Lower leg skin (tissue), 4 donors: ENCODE measurements around the gene CTSL. TPM values are rescaled to one million over a fixed set of nuclear protein-coding genes. Genes with fewer than 3 reads are reported as not detected.

Experiments
- DNase-seq, 2 donors: peaks; one replicate each; pipeline ENCODE4 v3.0.0-alpha.2; 2019; ENCODE audit warnings: low spot score in 2 of 2
- H3K4me3 ChIP-seq: fragments of 200-600 bp; sonication (generic); 2 replicates; pipeline ENCODE4 v1.5.1; 2017; ENCODE audit warnings: mild to moderate bottlenecking, low read depth; ENCODE audit not compliant: poor library complexity, severe bottlenecking
- POLR2A ChIP-seq, 2 donors: fragments of 450-650 bp; IDR thresholded peaks; one replicate each; pipeline ENCODE4 v1.6.1; 2016 to 2017; ENCODE audit warnings: antibody characterized with exemption in 2 of 2, mild to moderate bottlenecking in 1 of 2, moderate library complexity in 1 of 2
- WGBS, 2 donors: methylation state at CpG; one replicate each; pipeline ENCODE4 v1.1.5; 2018; 5-methylcytosine and 5-hydroxymethylcytosine counted together
- intact Hi-C: fragments of 100-400 bp; cut with DNase I; formaldehyde crosslinking; loops from one replicate; pipeline ENCODE4 v1.15.0; 2023; ENCODE audit warnings: low total_unique reads
- total RNA-seq, 4 donors: library from RNA; depleted of rRNA; stranded (reverse); fragments of >200 nt; gene quantifications; one replicate each; pipeline ENCODE4 v1.1.0, GENCODE V29; 2016
- TF ChIP-seq, protein P1 (sequence below), 3 donors: fragments of 450-650 bp; IDR thresholded peaks; one replicate each; pipeline ENCODE4 v1.5.1; 2016; ENCODE audit warnings: antibody characterized with exemption in 3 of 3, mild to moderate bottlenecking in 3 of 3, moderate library complexity in 2 of 3

The CTSL gene
- total RNA-seq, 4 donors from 2014 or later: 22.0 to 41.3 (median 33.8) TPM

DNA sequence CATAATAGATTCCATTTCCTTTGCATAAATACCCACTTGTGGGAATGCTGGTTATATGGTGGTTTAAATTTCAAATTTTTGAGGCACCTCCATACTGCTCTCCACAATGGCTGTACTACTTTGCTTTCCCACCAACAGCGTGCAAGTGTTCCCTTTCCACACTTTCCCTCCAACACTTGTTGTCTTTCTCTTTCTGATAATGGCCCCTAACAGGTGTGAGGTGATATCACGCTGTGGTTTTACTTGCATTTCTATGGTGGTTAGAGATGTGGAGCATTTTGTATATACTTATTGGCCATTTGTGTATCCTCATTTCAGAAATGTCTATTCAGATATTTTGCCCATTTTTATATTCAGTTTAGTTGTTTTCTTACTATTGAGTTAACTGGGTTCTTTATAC is 34.6 kb downstream of the CTSL start:
- TF ChIP-seq POLR2A (IDR thresholded peaks at IDR 0.05): no peak
- TF ChIP-seq, protein P1, sequence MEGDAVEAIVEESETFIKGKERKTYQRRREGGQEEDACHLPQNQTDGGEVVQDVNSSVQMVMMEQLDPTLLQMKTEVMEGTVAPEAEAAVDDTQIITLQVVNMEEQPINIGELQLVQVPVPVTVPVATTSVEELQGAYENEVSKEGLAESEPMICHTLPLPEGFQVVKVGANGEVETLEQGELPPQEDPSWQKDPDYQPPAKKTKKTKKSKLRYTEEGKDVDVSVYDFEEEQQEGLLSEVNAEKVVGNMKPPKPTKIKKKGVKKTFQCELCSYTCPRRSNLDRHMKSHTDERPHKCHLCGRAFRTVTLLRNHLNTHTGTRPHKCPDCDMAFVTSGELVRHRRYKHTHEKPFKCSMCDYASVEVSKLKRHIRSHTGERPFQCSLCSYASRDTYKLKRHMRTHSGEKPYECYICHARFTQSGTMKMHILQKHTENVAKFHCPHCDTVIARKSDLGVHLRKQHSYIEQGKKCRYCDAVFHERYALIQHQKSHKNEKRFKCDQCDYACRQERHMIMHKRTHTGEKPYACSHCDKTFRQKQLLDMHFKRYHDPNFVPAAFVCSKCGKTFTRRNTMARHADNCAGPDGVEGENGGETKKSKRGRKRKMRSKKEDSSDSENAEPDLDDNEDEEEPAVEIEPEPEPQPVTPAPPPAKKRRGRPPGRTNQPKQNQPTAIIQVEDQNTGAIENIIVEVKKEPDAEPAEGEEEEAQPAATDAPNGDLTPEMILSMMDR (IDR thresholded peaks at IDR 0.05): no peak
- DNase-seq: no peak
- whole genome bisulfite sequencing, 2 donors: 95% methylated on average over 2 of the region's 2 CpGs
- intact Hi-C loops: loop anchor here (5.0 kb wide), 1 partner anchor 1878 kb away; no protein-coding TSS in a partner anchor
- no peak overlapping the region for H3K4me3 ChIP-seq

GRCh38 chr9:87763286-87763685 is 37.4 kb downstream of the CTSL start:
- intact Hi-C loops: loop anchor here (5.0 kb wide), 1 partner anchor 1881 kb away; no protein-coding TSS in a partner anchor
- TF ChIP-seq, protein P1 (IDR thresholded peaks at IDR 0.05): no peak
- TF ChIP-seq POLR2A (IDR thresholded peaks at IDR 0.05): no peak
- H3K4me3 ChIP-seq: no peak overlapping the region
- WGBS, 2 donors: 46 to 51% methylated on average over 6 of the region's 6 CpGs
- DNase-seq: no peak

DNA sequence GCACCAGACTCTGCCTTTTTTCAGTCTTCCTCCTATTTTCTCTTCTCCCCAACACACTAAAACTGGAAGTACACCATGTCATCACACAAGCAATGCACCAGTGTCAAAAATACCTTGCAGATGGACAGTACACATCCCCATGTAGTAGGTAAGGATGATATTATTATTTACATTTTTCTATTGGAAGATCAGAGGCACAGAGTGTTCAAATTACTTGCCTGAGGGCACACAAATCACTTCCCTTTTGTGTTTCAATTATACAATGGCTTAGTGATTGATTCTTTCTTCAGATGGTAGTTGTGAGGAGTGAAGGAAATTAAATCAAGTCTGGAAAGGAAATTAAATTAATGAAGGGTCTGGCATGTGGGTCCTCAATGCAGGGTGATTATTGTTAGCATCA is 39.6 kb downstream of the CTSL start:
- intact Hi-C loops: no loop called here
- DNase-seq: no peak
- TF ChIP-seq, protein P1 (IDR thresholded peaks at IDR 0.05): no peak
- TF ChIP-seq POLR2A (IDR thresholded peaks at IDR 0.05): no peak
- no peak overlapping the region for H3K4me3 ChIP-seq

- 20 to 40% methylated on average over 1 of the region's 1 CpG for WGBS, 2 donors
- TF ChIP-seq, protein P1 (IDR thresholded peaks at IDR 0.05): no peak
- no peak for TF ChIP-seq POLR2A (IDR thresholded peaks at IDR 0.05)
- no peak for DNase-seq
- no peak overlapping the region for H3K4me3 ChIP-seq
- intact Hi-C loops: no loop called here
Measured at GRCh38 chr9:87766697-87767096, 40.8 kb downstream of the CTSL start.

GRCh38 chr9:87770616-87771315 is 44.8 kb downstream of the CTSL start:
- no peak for TF ChIP-seq POLR2A (IDR thresholded peaks at IDR 0.05)
- TF ChIP-seq, protein P1 (IDR thresholded peaks at IDR 0.05): no peak

More at GRCh38 chr9:87770616-87771315, 44.8 kb downstream of the CTSL start:
- H3K4me3 ChIP-seq: no peak overlapping the region
- intact Hi-C loops: no loop called here
- WGBS, 2 donors: 63 to 72% methylated on average over 14 to 18 of the region's 18 CpGs
- DNase-seq: no peak
